ENCODE measurements around the gene GLIS1. TPM values are rescaled to one million over a fixed set of nuclear protein-coding genes. Genes with fewer than 3 reads are reported as not detected.
A peak's percentile ranks its signal among the peaks of the same experiment; 100 is the strongest.

The GLIS1 gene
- polyA plus RNA-seq (2013, experiment 1 of 2) = 1.00 TPM
- 0.81 TPM for polyA plus RNA-seq (2013, experiment 2 of 2)

- peaks cover 9% of the 10 kb centered on the region for H3K9me3 ChIP-seq (ENCODE audit: control insufficient read depth, low read length)
- 0 to 1% methylated on average over 52 to 61 of the region's 73 CpGs for WGBS, 2 experiments (ENCODE audit: insufficient coverage in 2 of 2)
Measured at GRCh38 chr1:53739109-53739681, at the start of gene GLIS1. GLIS1 (minus strand) TSS chr1:53739164; CDS start chr1:53738064, 1,100 bp downstream.

DNA sequence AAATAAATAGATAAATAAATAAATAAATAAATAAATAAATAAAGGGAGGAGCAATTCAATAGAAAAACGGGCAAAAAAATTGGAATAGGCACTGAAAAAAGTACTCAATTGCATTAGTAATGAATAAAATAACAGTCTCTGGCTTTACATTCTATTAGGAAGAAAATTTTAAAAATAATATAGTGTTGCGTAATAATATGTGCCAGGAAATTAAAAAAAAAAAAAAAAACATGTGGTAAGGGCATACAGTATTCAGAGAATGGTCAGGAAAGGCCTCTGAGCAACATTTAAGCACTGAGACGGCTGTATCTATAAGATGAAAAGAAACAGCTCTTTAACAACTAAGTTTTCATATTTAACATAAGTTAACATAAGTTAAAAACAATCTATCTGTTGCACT lies 48.7 kb upstream of the GLIS1 start:
- H3K27ac ChIP-seq (ENCODE audit: low read depth, low read length, severe bottlenecking) = no peak overlapping the region
- H3K4me3 ChIP-seq (ENCODE audit: extremely low read depth, insufficient read depth, low read length, poor library complexity, severe bottlenecking) = no peak overlapping the region
- H3K9me3 ChIP-seq (ENCODE audit: control insufficient read depth, low read length) = no peaks in the 10 kb centered on the region
- H3K36me3 ChIP-seq (ENCODE audit: control insufficient read depth, insufficient read depth, low read length) = peaks cover 60% of the 10 kb centered on the region
- 100% methylated on average over 1 of the region's 3 CpGs; no CpG with 5 or more reads in 1 of the 2 experiments for WGBS, 2 experiments (ENCODE audit: insufficient coverage in 2 of 2)
- H3K4me1 ChIP-seq (ENCODE audit: control insufficient read depth, insufficient read depth, low read length, poor library complexity, severe bottlenecking) = no peaks in the 10 kb centered on the region

More at GRCh38 chr1:53739109-53739681, at the start of gene GLIS1:
- Histone ChIP-seq H3K36me3 (ENCODE audit: control insufficient read depth, insufficient read depth, low read length) (no peaks in the 10 kb centered on the region), H3K4me3 (ENCODE audit: extremely low read depth, insufficient read depth, low read length, poor library complexity, severe bottlenecking) (peak within 1 kb of the TSS; percentile 55), H3K4me1 (ENCODE audit: control insufficient read depth, insufficient read depth, low read length, poor library complexity, severe bottlenecking) (peaks cover 47% of the 10 kb centered on the region), H3K27ac (ENCODE audit: low read depth, low read length, severe bottlenecking) (no peak within 1 kb of the TSS)

DNA sequence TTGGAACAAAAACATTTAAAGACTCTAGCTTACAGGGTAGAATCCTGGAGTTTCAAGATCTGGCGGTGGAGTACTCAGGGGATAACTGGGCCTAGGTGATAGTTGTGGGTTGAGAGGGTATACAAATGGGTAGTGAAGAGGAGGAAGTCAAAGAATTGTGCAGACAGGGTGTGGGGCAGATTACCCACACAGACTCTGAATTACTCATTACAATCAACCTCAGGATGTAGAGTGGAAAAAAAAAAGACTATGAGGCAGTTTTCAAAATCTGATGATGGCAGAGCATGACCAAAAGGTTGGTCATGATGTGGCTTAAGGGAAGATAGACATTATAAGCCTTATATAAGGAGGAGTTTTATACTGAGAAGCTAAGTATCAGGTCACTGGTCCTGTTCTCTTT lies 44.1 kb upstream of the GLIS1 start:
- H3K27ac ChIP-seq (ENCODE audit: low read depth, low read length, severe bottlenecking) = no peak overlapping the region
- WGBS, 2 experiments (ENCODE audit: insufficient coverage in 2 of 2) = 100% methylated on average over 1 of the region's 1 CpG; no CpG with 5 or more reads in 1 of the 2 experiments
- H3K4me3 ChIP-seq (ENCODE audit: extremely low read depth, insufficient read depth, low read length, poor library complexity, severe bottlenecking) = no peak overlapping the region
- no peaks in the 10 kb centered on the region for H3K4me1 ChIP-seq (ENCODE audit: control insufficient read depth, insufficient read depth, low read length, poor library complexity, severe bottlenecking)
- no peaks in the 10 kb centered on the region for H3K9me3 ChIP-seq (ENCODE audit: control insufficient read depth, low read length)
- peaks cover 59% of the 10 kb centered on the region for H3K36me3 ChIP-seq (ENCODE audit: control insufficient read depth, insufficient read depth, low read length)

DNA sequence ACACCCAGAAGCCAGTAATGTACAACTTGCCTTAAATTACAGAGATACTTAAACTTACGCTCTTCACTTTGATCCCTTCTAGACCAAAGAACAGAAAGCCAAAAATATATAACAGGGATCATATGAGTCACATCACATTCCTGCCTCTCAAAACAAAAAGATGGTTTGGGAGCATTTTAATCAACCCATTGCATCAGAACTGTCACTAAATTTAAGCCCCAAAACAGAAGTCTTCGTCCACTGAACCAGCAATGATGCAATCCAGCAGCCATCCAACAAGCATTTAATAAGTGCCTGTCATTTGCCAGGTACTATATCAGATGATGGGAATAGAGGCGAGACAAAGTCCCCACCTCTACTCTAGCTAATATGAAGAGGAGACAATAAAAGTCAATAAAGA lies 42.7 kb upstream of the GLIS1 start:
- no peaks in the 10 kb centered on the region for H3K9me3 ChIP-seq (ENCODE audit: control insufficient read depth, low read length)
- no peaks in the 10 kb centered on the region for H3K4me1 ChIP-seq (ENCODE audit: control insufficient read depth, insufficient read depth, low read length, poor library complexity, severe bottlenecking)
- 92 to 100% methylated on average over 2 of the region's 3 CpGs for WGBS, 2 experiments (ENCODE audit: insufficient coverage in 2 of 2)
- peaks cover 63% of the 10 kb centered on the region for H3K36me3 ChIP-seq (ENCODE audit: control insufficient read depth, insufficient read depth, low read length)
- no peak overlapping the region for H3K27ac ChIP-seq (ENCODE audit: low read depth, low read length, severe bottlenecking)
- H3K4me3 ChIP-seq (ENCODE audit: extremely low read depth, insufficient read depth, low read length, poor library complexity, severe bottlenecking) = no peak overlapping the region

DNA sequence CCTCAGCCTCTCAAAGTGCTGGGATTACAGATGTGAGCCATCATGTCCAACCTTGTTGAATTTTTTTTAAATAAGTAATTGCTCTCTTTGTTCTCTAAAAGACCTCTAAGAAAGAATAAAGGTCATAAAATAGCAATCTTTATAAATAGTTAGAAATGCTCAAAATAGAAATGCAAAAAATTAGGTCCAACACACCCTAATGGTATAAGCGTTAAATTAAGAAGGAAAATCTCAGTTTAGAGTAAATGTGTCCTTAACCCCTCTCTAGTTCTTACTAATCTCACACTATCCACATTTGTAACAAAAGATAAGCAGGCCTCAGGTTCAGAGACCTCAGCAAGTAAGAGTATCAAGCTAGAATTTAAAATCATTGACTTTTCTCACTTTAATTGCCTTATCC lies 38.3 kb upstream of the GLIS1 start:
- H3K9me3 ChIP-seq (ENCODE audit: control insufficient read depth, low read length) = no peaks in the 10 kb centered on the region
- WGBS, 2 experiments (ENCODE audit: insufficient coverage in 2 of 2) = no CpG with 5 or more reads among the region's 1 CpG
- H3K4me3 ChIP-seq (ENCODE audit: extremely low read depth, insufficient read depth, low read length, poor library complexity, severe bottlenecking) = no peak overlapping the region
- H3K36me3 ChIP-seq (ENCODE audit: control insufficient read depth, insufficient read depth, low read length) = peaks cover 47% of the 10 kb centered on the region
- H3K27ac ChIP-seq (ENCODE audit: low read depth, low read length, severe bottlenecking) = no peak overlapping the region
- H3K4me1 ChIP-seq (ENCODE audit: control insufficient read depth, insufficient read depth, low read length, poor library complexity, severe bottlenecking) = no peaks in the 10 kb centered on the region

DNA sequence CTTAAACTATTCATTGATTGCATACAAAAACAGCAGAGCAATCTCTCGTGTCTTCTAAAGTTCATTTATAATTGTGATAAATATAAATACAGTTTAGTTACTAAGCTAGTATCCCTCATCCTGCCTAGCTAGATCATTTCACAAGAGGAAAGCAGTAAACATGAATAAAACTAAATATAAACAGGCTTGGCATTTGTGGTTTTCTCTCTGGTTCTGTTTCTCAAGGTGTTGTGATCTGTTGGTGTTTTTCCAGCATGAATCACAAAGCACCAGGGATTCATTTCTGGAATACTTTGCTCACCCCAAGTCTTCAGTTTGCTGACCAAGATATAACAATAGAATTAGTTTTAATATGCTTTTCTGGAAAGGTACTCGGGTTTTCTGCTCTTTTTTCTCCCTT lies 32.7 kb upstream of the GLIS1 start:
- Histone ChIP-seq H3K4me3 (ENCODE audit: extremely low read depth, insufficient read depth, low read length, poor library complexity, severe bottlenecking) (no peak overlapping the region), H3K27ac (ENCODE audit: low read depth, low read length, severe bottlenecking) (no peak overlapping the region), H3K36me3 (ENCODE audit: control insufficient read depth, insufficient read depth, low read length) (peaks cover 32% of the 10 kb centered on the region), H3K4me1 (ENCODE audit: control insufficient read depth, insufficient read depth, low read length, poor library complexity, severe bottlenecking) (no peaks in the 10 kb centered on the region), H3K9me3 (ENCODE audit: control insufficient read depth, low read length) (no peaks in the 10 kb centered on the region)
- no CpG with 5 or more reads among the region's 2 CpGs for whole genome bisulfite sequencing, 2 experiments (ENCODE audit: insufficient coverage in 2 of 2)

DNA sequence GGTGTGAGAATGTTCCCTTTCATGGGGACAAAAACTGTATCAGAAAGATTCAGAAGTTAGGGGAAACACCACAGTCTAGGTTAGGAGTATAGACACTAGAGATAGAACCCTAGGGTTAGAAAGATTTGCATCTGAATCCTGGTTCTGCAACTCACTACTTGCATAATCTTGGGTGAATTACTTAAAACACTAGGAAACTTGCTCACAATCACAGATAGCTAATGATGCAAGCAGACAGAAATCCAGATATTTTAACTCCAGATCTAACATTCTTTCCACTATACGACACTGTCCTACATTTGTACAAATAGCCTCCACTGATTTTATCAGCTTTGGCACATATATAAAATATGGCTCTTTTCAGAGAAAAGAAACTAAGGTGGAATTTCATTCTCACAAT lies 30.8 kb upstream of the GLIS1 start:
- H3K4me1 ChIP-seq (ENCODE audit: control insufficient read depth, insufficient read depth, low read length, poor library complexity, severe bottlenecking) = peaks cover 17% of the 10 kb centered on the region
- no peaks in the 10 kb centered on the region for H3K9me3 ChIP-seq (ENCODE audit: control insufficient read depth, low read length)
- no CpG with 5 or more reads among the region's 1 CpG for WGBS, 2 experiments (ENCODE audit: insufficient coverage in 2 of 2)
- H3K27ac ChIP-seq (ENCODE audit: low read depth, low read length, severe bottlenecking) = no peak overlapping the region
- H3K4me3 ChIP-seq (ENCODE audit: extremely low read depth, insufficient read depth, low read length, poor library complexity, severe bottlenecking) = no peak overlapping the region
- H3K36me3 ChIP-seq (ENCODE audit: control insufficient read depth, insufficient read depth, low read length) = peaks cover 35% of the 10 kb centered on the region

DNA sequence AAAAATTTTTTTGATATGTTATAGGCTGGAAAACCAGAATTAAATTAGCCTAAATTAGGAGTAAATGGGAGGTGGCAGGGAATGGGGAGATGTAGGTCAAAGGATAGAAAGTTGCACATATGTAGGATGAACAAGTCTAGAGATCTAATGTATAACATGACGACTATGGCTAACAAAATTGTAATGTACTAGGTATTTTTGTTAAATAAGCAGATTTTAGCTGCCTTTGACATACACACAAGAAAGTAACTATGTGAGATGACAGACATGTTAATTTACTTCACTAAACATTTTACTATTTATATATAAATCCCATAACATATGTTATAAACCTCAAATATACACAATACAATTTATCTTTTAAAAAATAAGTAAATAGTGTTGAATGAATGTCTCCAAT lies 30.2 kb upstream of the GLIS1 start:
- no peaks in the 10 kb centered on the region for H3K9me3 ChIP-seq (ENCODE audit: control insufficient read depth, low read length)
- no peak overlapping the region for H3K27ac ChIP-seq (ENCODE audit: low read depth, low read length, severe bottlenecking)
- peaks cover 35% of the 10 kb centered on the region for H3K36me3 ChIP-seq (ENCODE audit: control insufficient read depth, insufficient read depth, low read length)
- peaks cover 17% of the 10 kb centered on the region for H3K4me1 ChIP-seq (ENCODE audit: control insufficient read depth, insufficient read depth, low read length, poor library complexity, severe bottlenecking)
- no CpG with 5 or more reads among the region's 1 CpG for WGBS, 2 experiments (ENCODE audit: insufficient coverage in 2 of 2)
- no peak overlapping the region for H3K4me3 ChIP-seq (ENCODE audit: extremely low read depth, insufficient read depth, low read length, poor library complexity, severe bottlenecking)

DNA sequence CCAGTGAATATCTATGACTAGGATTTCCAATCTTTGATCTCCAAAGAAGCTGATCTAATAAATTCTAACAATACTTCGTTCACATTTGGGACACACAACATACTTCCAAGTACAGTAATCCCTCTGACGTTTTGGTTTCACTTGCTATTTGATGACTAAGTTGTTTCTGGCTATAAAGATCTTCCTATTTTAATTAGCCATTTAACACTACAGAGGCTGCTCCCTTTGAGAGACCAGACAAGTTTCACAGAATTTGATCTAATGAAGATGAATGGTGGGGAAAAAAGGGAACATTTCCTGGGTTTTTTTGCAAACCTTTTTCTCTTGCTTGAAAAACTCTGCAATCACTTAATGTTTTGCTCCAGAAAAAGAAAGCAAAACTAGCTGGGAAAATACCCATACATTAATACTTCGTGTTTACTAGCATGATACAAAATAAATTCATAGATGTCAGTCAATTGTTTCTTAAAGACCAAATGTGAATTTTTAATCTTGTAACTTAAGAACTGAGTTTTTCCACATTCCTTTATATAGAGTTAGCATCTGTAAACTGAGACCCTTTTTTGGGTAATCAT lies 28.0 kb upstream of the GLIS1 start:
- Histone ChIP-seq H3K4me1 (ENCODE audit: control insufficient read depth, insufficient read depth, low read length, poor library complexity, severe bottlenecking) (peaks cover 17% of the 10 kb centered on the region), H3K9me3 (ENCODE audit: control insufficient read depth, low read length) (no peaks in the 10 kb centered on the region), H3K27ac (ENCODE audit: low read depth, low read length, severe bottlenecking) (no peak overlapping the region), H3K4me3 (ENCODE audit: extremely low read depth, insufficient read depth, low read length, poor library complexity, severe bottlenecking) (no peak overlapping the region), H3K36me3 (ENCODE audit: control insufficient read depth, insufficient read depth, low read length) (peaks cover 25% of the 10 kb centered on the region)
- 100% methylated on average over 1 of the region's 3 CpGs for WGBS, 2 experiments (ENCODE audit: insufficient coverage in 2 of 2)

- H3K4me3 ChIP-seq (ENCODE audit: extremely low read depth, insufficient read depth, low read length, poor library complexity, severe bottlenecking) = no peak overlapping the region
- WGBS, 2 experiments (ENCODE audit: insufficient coverage in 2 of 2) = 100% methylated on average over 1 of the region's 3 CpGs
Measured at GRCh38 chr1:53766194-53766742, 27.3 kb upstream of the GLIS1 start.

GRCh38 chr1:53765657-53766056 lies 26.7 kb upstream of the GLIS1 start:
- 60 to 83% methylated on average over 1 of the region's 1 CpG for WGBS, 2 experiments (ENCODE audit: insufficient coverage in 2 of 2)
- Histone ChIP-seq H3K36me3 (ENCODE audit: control insufficient read depth, insufficient read depth, low read length) (peaks cover 19% of the 10 kb centered on the region), H3K4me1 (ENCODE audit: control insufficient read depth, insufficient read depth, low read length, poor library complexity, severe bottlenecking) (peaks cover 17% of the 10 kb centered on the region), H3K27ac (ENCODE audit: low read depth, low read length, severe bottlenecking) (peak overlapping the region; percentile 60), H3K9me3 (ENCODE audit: control insufficient read depth, low read length) (no peaks in the 10 kb centered on the region), H3K4me3 (ENCODE audit: extremely low read depth, insufficient read depth, low read length, poor library complexity, severe bottlenecking) (no peak overlapping the region)

More at GRCh38 chr1:53766194-53766742, 27.3 kb upstream of the GLIS1 start:
- Histone ChIP-seq H3K9me3 (ENCODE audit: control insufficient read depth, low read length) (no peaks in the 10 kb centered on the region), H3K36me3 (ENCODE audit: control insufficient read depth, insufficient read depth, low read length) (peaks cover 25% of the 10 kb centered on the region), H3K27ac (ENCODE audit: low read depth, low read length, severe bottlenecking) (peak overlapping the region; percentile 60), H3K4me1 (ENCODE audit: control insufficient read depth, insufficient read depth, low read length, poor library complexity, severe bottlenecking) (peaks cover 17% of the 10 kb centered on the region)
